SU-DHL-6 (cell line): Measurements from ENCODE around the gene EIF2AK2.

ENCODE experiments used
- CTCF ChIP-seq: fragments of 200-600 bp; sonication (generic); IDR thresholded peaks from one replicate; pipeline ENCODE4 v1.5.1; 2017; ENCODE audit warnings: antibody characterized with exemption, mild to moderate bottlenecking, low read length, moderate library complexity; ENCODE audit not compliant: insufficient read depth, poor library complexity, severe bottlenecking
- EZH2phosphoT487 ChIP-seq: fragments of 200-600 bp; sonication (generic), shearing (Covaris generic); conservative IDR thresholded peaks from 2 replicates; pipeline ENCODE4 v1.6.1; 2018; ENCODE audit warnings: mild to moderate bottlenecking, antibody characterized with exemption, low read length, moderate library complexity, mixed read lengths

GRCh38 chr2:37146062-37146461, 10.7 kb downstream of the EIF2AK2 start:
- no peak for TF ChIP-seq CTCF
- TF ChIP-seq EZH2phosphoT487 = no peak
